IMR-90 (cell line): ENCODE results near the gene ROBO3. TPM values are rescaled to one million over a fixed set of nuclear protein-coding genes. Genes with fewer than 3 reads are reported as not detected.

Experiments used
- ATAC-seq: fragments of 200-7000 bp; cut with Tn5 transposase; 2 replicates; pipeline ENCODE4 v1.9.1; 2020; ENCODE audit warnings: low read depth, mild to moderate bottlenecking, moderate library complexity
- BruUV-seq: library from RNA; stranded (reverse); fragments of 400-500 nt; replicated peaks from 2 replicates; lab custom pipeline; 2021; lab: Mats Ljungman, UMichigan
- CTCF ChIA-PET: fragments of 300-600 bp; formaldehyde crosslinking; extraction: SDS; loops from one replicate; lab custom pipeline; 2021; ENCODE audit warnings: antibody characterized with exemption; lab: Yijun Ruan, JAX
- POLR2A ChIA-PET: fragments of 300-600 bp; sonication (Branson Sonifier 250); formaldehyde crosslinking; loops from one replicate; lab custom pipeline; 2022; ENCODE audit warnings: antibody characterized with exemption; ENCODE audit not compliant: unreplicated experiment; lab: Charles Lee
- DNase-seq: peaks from one replicate; pipeline ENCODE4 v3.0.0; 2013
- H2AFZ ChIP-seq: replicated peaks from 2 replicates; pipeline ENCODE3; 2013; ENCODE audit warnings: low read length, mild to moderate bottlenecking; ENCODE audit not compliant: poor library complexity
- H2AK5ac ChIP-seq: 2 replicates; pipeline ENCODE4 v1.6.1; 2013; ENCODE audit warnings: low read depth, low read length, inconsistent platforms
- H2AK9ac ChIP-seq: replicated peaks from 2 replicates; pipeline ENCODE3; 2013; ENCODE audit warnings: mild to moderate bottlenecking, low read depth, low read length, moderate library complexity; ENCODE audit not compliant: poor library complexity
- H2BK120ac ChIP-seq: 2 replicates; pipeline ENCODE4 v1.6.1; 2013; ENCODE audit warnings: low read depth, low read length, inconsistent platforms
- H2BK15ac ChIP-seq: 3 replicates; pipeline ENCODE4 v1.6.1; 2013; ENCODE audit warnings: low read depth, low read length, inconsistent platforms
- H2BK20ac ChIP-seq: 2 replicates; pipeline ENCODE4 v1.6.1; 2013; ENCODE audit warnings: low read depth, mild to moderate bottlenecking, inconsistent platforms, low read length, moderate library complexity
- H2BK5ac ChIP-seq: 2 replicates; pipeline ENCODE4 v1.6.1; 2013; ENCODE audit warnings: mild to moderate bottlenecking, low read depth, low read length, inconsistent platforms; ENCODE audit not compliant: poor library complexity, severe bottlenecking
- H3K14ac ChIP-seq: replicated peaks from 2 replicates; pipeline ENCODE4 v1.6.1; 2013; ENCODE audit warnings: low read depth, low read length, inconsistent platforms
- H3K18ac ChIP-seq: 2 replicates; pipeline ENCODE4 v1.6.1; 2013; ENCODE audit warnings: low read depth, low read length, control low read depth
- H3K23ac ChIP-seq: 2 replicates; pipeline ENCODE4 v1.6.1; 2013; ENCODE audit warnings: low read depth, low read length, inconsistent platforms
- H3K27ac ChIP-seq: 2 replicates; pipeline ENCODE4 v1.5.1; 2013; ENCODE audit warnings: mild to moderate bottlenecking, control low read depth, low read length; ENCODE audit not compliant: insufficient read depth
- H3K27me3 ChIP-seq: 2 replicates; pipeline ENCODE4 v1.6.1; 2013; ENCODE audit warnings: low read length; ENCODE audit not compliant: control insufficient read depth, insufficient read depth
- H3K36me3 ChIP-seq: 2 replicates; pipeline ENCODE4 v1.6.1; 2013; ENCODE audit warnings: low read length, mixed read lengths; ENCODE audit not compliant: control insufficient read depth, insufficient read depth
- H3K4ac ChIP-seq: 2 replicates; pipeline ENCODE4 v1.6.1; 2013; ENCODE audit warnings: low read depth, low read length, inconsistent platforms
- H3K4me1 ChIP-seq: 2 replicates; pipeline ENCODE4 v1.6.1; 2013; ENCODE audit warnings: low read length, mixed read lengths; ENCODE audit not compliant: control insufficient read depth, insufficient read depth
- H3K4me2 ChIP-seq: 2 replicates; pipeline ENCODE4 v1.6.1; 2013; ENCODE audit warnings: low read depth, mild to moderate bottlenecking, control low read depth, low read length, moderate library complexity
- H3K4me3 ChIP-seq: 2 replicates; pipeline ENCODE4 v1.5.1; 2013; ENCODE audit warnings: low read depth, mild to moderate bottlenecking, control low read depth, low read length, moderate library complexity; ENCODE audit not compliant: insufficient read depth
- H3K56ac ChIP-seq: 2 replicates; pipeline ENCODE4 v1.6.1; 2013; ENCODE audit warnings: low read length, inconsistent platforms; ENCODE audit not compliant: insufficient read depth; ENCODE audit errors: extremely low read depth
- H3K79me1 ChIP-seq, 2 experiments: 2 replicates each; pipeline ENCODE4 v1.6.1; 2013; ENCODE audit warnings: low read length in 2 of 2, inconsistent platforms in 1 of 2, low read depth in 1 of 2
- H3K9ac ChIP-seq: 2 replicates; pipeline ENCODE4 v1.6.1; 2013; ENCODE audit warnings: low read depth, low read length, control low read depth
- H3K9me1 ChIP-seq: 2 replicates; pipeline ENCODE4 v1.6.1; 2013; ENCODE audit warnings: low read length, inconsistent platforms; ENCODE audit not compliant: insufficient read depth
- H3K9me3 ChIP-seq: 2 replicates; pipeline ENCODE4 v1.6.1; 2013; ENCODE audit warnings: low read length; ENCODE audit not compliant: control insufficient read depth, insufficient read depth
- H4K20me1 ChIP-seq: 2 replicates; pipeline ENCODE4 v1.6.1; 2013; ENCODE audit warnings: low read length, inconsistent platforms; ENCODE audit not compliant: insufficient read depth
- H4K5ac ChIP-seq: 2 replicates; pipeline ENCODE4 v1.6.1; 2013; ENCODE audit warnings: mild to moderate bottlenecking, low read depth, low read length, control low read depth
- H4K8ac ChIP-seq, 2 experiments: 2 replicates each; pipeline ENCODE4 v1.6.1; 2013; ENCODE audit warnings: low read depth in 2 of 2, low read length in 2 of 2, control low read depth in 1 of 2, inconsistent platforms in 1 of 2
- H4K91ac ChIP-seq: 2 replicates; pipeline ENCODE4 v1.6.1; 2013; ENCODE audit warnings: low read depth, low read length, inconsistent platforms; ENCODE audit not compliant: insufficient read depth
- BHLHE40 ChIP-seq: fragments of 150-350 bp; IDR thresholded peaks from 2 replicates; pipeline ENCODE4 v1.6.1; 2016; ENCODE audit warnings: mild to moderate bottlenecking, low read depth, low read length
- CEBPB ChIP-seq: IDR thresholded peaks from 2 replicates; pipeline ENCODE4 v1.6.1; 2012; ENCODE audit warnings: low read depth, low read length, improper control_type of control experiment
- CTCF ChIP-seq: conservative IDR thresholded peaks from 2 replicates; pipeline ENCODE4 v1.5.1; 2012; ENCODE audit warnings: mild to moderate bottlenecking, low read depth, low read length, improper control_type of control experiment
- FOS ChIP-seq: fragments of 150-350 bp; IDR thresholded peaks from 2 replicates; pipeline ENCODE4 v1.6.1; 2016; ENCODE audit warnings: low read depth, low read length
- MAFK ChIP-seq: IDR thresholded peaks from 2 replicates; pipeline ENCODE4 v1.6.1; 2012; ENCODE audit warnings: low read depth, low read length, improper control_type of control experiment
- MAZ ChIP-seq: IDR thresholded peaks from 2 replicates; pipeline ENCODE4 v1.6.1; 2012; ENCODE audit warnings: low read depth, mild to moderate bottlenecking, low read length, improper control_type of control experiment, moderate library complexity, borderline replicate concordance
- MXI1 ChIP-seq: IDR thresholded peaks from 2 replicates; pipeline ENCODE4 v1.6.1; 2012; ENCODE audit warnings: low read depth, mild to moderate bottlenecking, low read length, moderate library complexity, borderline replicate concordance
- NFE2L2 ChIP-seq: fragments of 150-350 bp; IDR thresholded peaks from 2 replicates; pipeline ENCODE4 v1.6.1; 2016; ENCODE audit warnings: low read depth, mild to moderate bottlenecking, low read length
- POLR2A ChIP-seq: IDR thresholded peaks from 2 replicates; pipeline ENCODE4 v1.6.1; 2012; ENCODE audit warnings: mild to moderate bottlenecking, low read depth, low read length
- RAD21 ChIP-seq: IDR thresholded peaks from 2 replicates; pipeline ENCODE4 v1.6.1; 2012; ENCODE audit warnings: low read length, improper control_type of control experiment
- RCOR1 ChIP-seq: IDR thresholded peaks from 2 replicates; pipeline ENCODE4 v1.6.1; 2012; ENCODE audit warnings: mild to moderate bottlenecking, low read length, improper control_type of control experiment; ENCODE audit not compliant: insufficient replicate concordance
- RFX5 ChIP-seq: IDR thresholded peaks from 2 replicates; pipeline ENCODE4 v1.8.0; 2012; ENCODE audit warnings: low read depth, mild to moderate bottlenecking, low read length, moderate library complexity
- WGBS, 2 experiments: methylation state at CpG; one replicate each; pipeline versions ENCODE4 v1.1.5 to v1.1.7; 2013; ENCODE audit warnings: missing lambda C conversion rate in 2 of 2; ENCODE audit not compliant: insufficient read length in 1 of 2; ENCODE audit errors: extremely low coverage in 2 of 2; 5-methylcytosine and 5-hydroxymethylcytosine counted together
- dilution Hi-C: fragments of 300-500 bp; cut with HindIII; formaldehyde crosslinking; loops from one replicate; pipeline ENCODE4 v1.14.3; 2018; ENCODE audit warnings: low sequenced_read_pairs; ENCODE audit not compliant: unreplicated experiment
- in situ Hi-C: fragments of 300-500 bp; cut with MboI; formaldehyde crosslinking; loops from 3 replicates; pipeline ENCODE4 v1.14.3; 2019; ENCODE audit warnings: low sequenced_read_pairs, inconsistent platforms, mixed read lengths
- intact Hi-C: fragments of 100-400 bp; cut with micrococcal nuclease; formaldehyde crosslinking; loops from 2 replicates; pipeline ENCODE4 v1.10.0; 2022
- polyA plus RNA-seq, 3 experiments: library from polyadenylated mRNA; depleted of rRNA; stranded (reverse); fragments of >200 nt; gene quantifications; 2 replicates each; pipeline ENCODE4 v1.2.3, GENCODE V29; 2012; ENCODE audit warnings: low replicate concordance in 1 of 3
- total RNA-seq: library from RNA; depleted of rRNA; stranded (reverse); fragments of >200 nt; gene quantifications from 2 replicates; pipeline ENCODE4 v1.2.3, GENCODE V29; 2012
- TF ChIP-seq, protein P1 (sequence below): fragments of 150-350 bp; IDR thresholded peaks from 2 replicates; pipeline ENCODE4 v1.6.1; 2017; ENCODE audit warnings: mild to moderate bottlenecking, antibody characterized with exemption, low read length, low read depth

ROBO3 gene
- total and polyA plus RNA-seq, 2 of the 4 experiments (the other 2 are of a cell fraction) = 12.0 to 54.1 TPM

- POLR2A ChIA-PET = no interaction called here
- Histone ChIP-seq H2AK9ac (no peak overlapping the region), H4K5ac (no peak overlapping the region), H3K9me1 (peaks cover 3% of the 10 kb centered on the region; the same call in 1 of the 2 replicates), H3K4me1 (peaks cover 3% of the 10 kb centered on the region), H3K9ac (no peak overlapping the region), H4K20me1 (no peaks in the 10 kb centered on the region), H3K9me3 (no peaks in the 10 kb centered on the region), H3K4me3 (no peak overlapping the region), H3K79me1 (peaks cover 6 to 21% of the 10 kb centered on the region in 2 experiments; a peak in 3 of 4 replicates), H2AFZ (no peak overlapping the region), H4K91ac (no peak overlapping the region), H2BK15ac (no peak overlapping the region), H4K8ac (no peak overlapping the region), H3K4ac (no peak overlapping the region), H3K4me2 (no peak overlapping the region), H3K56ac (no peak overlapping the region), H2AK5ac (no peak overlapping the region), H3K27ac (no peak overlapping the region), H3K14ac (no peak overlapping the region), H2BK120ac (no peak overlapping the region), H3K23ac (no peak overlapping the region), H2BK5ac (no peak overlapping the region), H3K18ac (no peak overlapping the region), H3K36me3 (no peaks in the 10 kb centered on the region), H3K27me3 (no peaks in the 10 kb centered on the region), H2BK20ac (no peak overlapping the region)
- CTCF ChIA-PET = no interaction called here
- intact Hi-C loops (no loop called here), dilution Hi-C loops (no loop called here), in situ Hi-C loops (no loop called here)
- no peak for DNase-seq
- no TSS peak for BruUV-seq
- no peak for ATAC-seq
- WGBS, 2 experiments = 100% methylated on average over 1 of the region's 3 CpGs; no CpG with 5 or more reads in 1 of the 2 experiments
- TF ChIP-seq RFX5 (no peak), MAFK (no peak), FOS (no peak), POLR2A (no peak), RCOR1 (no peak), NFE2L2 (no peak), MAZ (no peak), CTCF (no peak), RAD21 (no peak), BHLHE40 (no peak), MXI1 (no peak), CEBPB (no peak)
- TF ChIP-seq, protein P1, sequence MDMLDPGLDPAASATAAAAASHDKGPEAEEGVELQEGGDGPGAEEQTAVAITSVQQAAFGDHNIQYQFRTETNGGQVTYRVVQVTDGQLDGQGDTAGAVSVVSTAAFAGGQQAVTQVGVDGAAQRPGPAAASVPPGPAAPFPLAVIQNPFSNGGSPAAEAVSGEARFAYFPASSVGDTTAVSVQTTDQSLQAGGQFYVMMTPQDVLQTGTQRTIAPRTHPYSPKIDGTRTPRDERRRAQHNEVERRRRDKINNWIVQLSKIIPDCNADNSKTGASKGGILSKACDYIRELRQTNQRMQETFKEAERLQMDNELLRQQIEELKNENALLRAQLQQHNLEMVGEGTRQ = no peak
Observed at GRCh38 chr11:124880958-124881357, 15.7 kb downstream of the ROBO3 start.
